Measurements from ENCODE around the gene TTC24.
A peak's percentile ranks its signal among the peaks of the same experiment; 100 is the strongest.
"Not testable (repeated sequence)": the region's sequence is repeated elsewhere in the genome, so short reads cannot be mapped to it uniquely, and the experiment has no call there.

The TTC24 gene

DNA sequence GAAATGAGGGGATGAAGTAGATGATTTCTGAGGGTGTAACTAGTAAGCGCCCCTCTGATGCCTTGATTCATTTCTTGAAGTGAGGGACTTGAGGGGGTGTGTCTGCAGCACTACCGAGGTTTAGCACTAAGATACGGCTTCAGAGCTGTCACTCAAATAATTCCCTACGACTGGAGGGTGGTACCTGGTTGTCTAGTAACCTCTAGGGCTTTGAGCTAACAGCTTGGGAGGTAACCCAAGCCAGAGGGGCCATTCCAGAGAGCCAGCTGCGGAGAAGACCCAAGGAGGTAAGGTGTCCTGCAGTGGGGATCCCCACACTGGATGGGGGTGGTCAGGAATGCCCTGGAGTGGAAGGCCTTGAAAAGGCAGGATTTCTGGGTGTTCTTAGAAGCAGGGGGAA is at the start of gene TTC24:
Gene TTC24, plus strand, starts transcription at position 252 of the 400 bp plus-strand sequence. CDS start 1,642 bp downstream, outside the sequence.
- DNase-seq = no peak

DNA sequence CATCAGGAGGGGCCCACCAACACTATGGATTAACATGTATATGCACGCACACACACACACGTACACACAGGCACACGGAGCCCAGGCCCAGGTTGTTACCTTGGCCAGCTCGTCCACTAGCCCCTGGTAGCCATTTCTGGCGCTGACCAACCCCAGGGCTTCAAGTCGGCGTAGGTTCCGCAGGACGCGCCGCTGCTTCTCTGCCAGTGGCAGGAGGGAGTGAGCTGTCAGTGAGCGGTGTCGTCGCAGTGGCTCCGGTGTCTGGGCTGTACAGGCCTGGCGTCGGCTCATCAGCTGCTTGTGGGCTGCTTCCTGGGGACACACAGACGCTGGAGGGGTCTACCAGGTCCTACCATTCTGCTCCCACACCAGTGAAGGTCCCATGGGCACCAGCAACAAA is 49.5 kb upstream of the TTC24 start:
- DNase-seq = no peak

DNA sequence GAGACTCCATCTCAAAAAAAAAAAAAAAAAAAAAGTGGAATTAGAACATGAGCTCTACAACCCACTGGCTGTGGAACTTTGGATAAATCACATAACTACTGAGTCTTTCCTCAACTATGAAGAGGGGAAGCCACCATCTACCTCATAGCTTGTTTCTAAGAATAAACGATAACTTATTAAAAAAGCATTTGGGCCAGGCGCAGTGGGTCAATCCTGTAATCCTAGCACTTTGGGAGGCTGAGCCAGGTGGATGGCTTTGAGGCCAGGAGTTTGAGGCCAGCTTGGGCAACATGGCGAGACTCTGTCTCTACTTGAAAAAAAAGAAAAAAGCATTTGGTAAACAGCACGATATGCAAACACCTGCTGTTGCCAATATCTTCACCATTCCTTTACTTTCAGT is 47.1 kb upstream of the TTC24 start:
- no peak for DNase-seq

DNA sequence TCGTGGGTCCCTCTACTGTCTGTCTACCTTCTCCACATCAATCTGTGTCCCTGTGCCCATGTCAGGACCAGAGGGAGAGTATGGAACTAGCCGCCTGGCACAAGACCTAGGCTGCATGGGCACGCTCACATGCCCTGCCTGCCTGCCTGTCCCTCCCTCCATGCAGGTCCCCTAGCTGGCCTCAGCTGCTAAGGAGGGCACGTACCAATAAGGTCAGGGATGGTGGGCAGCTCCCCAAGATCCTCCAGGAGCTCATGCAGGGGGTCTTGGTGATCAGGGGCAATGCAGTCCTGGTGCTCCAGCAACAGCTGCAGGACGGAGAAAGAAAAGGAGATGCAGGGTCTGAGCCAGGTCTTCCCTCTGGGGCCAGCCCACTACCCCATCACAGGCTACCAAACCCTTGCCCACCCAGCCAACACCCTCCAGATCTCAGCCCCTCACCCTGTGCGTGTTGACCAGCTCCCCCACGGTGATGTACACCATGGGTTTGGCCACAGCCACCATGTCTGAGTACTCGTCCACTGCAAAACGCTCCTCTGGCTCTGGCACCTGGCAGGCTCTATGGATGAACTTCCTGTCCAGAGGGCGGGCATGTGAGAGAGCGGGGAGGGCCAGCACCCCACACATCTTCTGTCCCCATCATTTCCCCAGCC is 45.8 kb upstream of the TTC24 start:
- no peak for DNase-seq

GRCh38 chr1:156534424-156535060 is 45.0 kb upstream of the TTC24 start:
- no peak for DNase-seq

- no peak for DNase-seq
These were observed 42.5 kb upstream of the TTC24 start for GRCh38 chr1:156537027-156537426.

DNA sequence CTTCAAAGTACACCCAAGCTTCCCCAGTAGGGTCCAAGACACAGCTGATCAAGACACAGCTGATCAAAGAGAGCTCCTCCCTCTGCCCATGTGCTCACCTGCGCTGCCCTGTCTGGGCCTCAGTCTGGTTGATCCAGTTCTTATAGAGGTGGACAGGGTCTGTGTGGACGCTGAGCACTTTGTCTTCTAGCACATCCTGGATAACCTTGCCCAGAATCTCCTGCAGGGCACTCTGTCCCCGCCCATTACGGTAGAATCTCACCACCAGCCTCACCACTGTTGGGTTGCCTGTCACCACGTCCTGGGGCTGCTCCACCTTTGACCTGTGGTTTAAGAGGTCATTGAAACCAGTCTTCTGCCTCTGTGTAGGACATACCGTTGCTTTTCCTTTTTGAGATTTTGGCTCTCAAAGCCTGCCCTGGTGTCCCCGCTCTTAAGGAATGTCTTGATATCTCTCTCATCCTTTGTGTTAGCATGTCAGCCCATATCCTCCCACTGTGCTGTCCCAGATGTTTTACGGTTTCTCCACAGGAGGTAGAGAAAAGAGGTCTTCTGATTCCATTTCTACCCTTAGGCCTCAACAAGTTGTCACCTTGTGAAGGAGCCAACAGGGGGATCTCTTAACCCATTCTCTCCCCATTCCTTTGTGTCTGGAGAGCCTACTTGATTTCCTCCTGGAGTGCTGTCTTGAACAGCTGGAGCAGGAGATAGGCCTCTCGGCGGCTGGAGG is 40.6 kb upstream of the TTC24 start:
- DNase-seq = no peak

DNA sequence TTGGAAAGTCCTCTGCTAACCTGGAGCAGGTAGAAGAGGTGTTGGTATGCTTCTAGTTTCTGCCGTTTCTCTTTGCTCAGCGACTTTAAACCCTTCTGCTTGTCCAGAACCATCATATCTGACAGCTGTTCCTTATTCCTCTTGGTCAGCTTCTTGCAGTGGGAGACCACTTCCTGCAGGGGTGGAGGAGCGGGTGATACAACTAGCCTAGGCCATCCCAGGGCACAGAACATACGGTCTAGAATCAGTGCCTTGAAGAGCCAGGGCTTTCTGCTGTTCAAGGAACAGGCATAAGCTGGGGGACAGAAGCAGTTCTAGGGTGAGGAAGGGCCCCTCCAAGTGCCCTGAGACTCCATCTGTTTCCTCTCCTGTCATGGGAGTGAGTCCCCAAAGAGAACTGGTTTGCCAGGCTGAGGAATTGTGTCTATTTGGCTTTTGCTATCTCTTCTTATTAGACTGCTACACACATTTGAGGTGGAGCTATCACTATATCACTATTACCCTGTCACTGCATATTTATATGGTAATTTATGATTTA is 39.6 kb upstream of the TTC24 start:
- DNase-seq = no peak

DNA sequence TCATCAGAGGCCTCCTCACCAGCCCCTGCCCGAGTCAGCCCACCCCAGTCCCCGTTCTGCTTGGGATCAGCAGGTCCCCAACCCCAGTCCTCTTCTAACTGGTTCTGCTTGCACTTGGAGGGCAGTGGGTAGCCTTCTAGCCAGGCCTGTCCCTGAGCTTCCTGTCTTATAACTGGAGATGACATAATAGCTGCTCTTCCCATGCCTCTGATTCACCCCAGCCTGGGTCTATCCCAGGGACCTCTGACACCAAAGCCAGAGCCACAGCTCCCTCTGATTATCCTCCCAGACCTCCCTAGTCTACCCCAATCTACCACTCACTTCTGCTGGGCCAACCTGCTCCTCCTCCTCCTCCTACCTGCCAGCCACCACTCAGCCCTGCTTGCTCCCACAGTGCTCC is 38.6 kb upstream of the TTC24 start:
- DNase-seq = no peak

DNA sequence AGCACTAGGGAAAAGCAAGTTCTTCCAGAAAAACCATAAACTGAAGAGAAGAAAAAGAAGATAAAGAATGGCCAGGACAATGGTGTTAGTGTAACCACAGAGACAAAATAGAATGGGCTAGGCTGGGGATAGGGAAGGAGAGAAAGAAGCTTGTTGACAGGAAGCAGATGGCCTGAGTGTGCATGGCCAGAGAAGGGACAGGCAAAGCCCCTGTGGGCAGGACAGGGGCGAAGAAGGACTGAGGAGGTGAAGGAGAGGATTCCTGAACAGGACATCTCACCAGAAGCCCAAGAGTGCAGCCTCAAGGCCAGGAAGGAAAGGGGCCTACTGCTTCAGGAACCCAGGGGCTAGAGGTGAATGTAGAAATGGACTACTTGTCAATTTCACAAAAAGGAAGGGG is 36.5 kb upstream of the TTC24 start:
- DNase-seq = no peak

GRCh38 chr1:156544592-156545102 is 34.9 kb upstream of the TTC24 start:
- DNase-seq = no peak

GRCh38 chr1:156546267-156546666 is 33.3 kb upstream of the TTC24 start:
- no peak for DNase-seq

GRCh38 chr1:156547434-156547833 is 32.1 kb upstream of the TTC24 start:
- no peak for DNase-seq

GRCh38 chr1:156547982-156548381 is 31.5 kb upstream of the TTC24 start:
- no peak for DNase-seq

- DNase-seq = no peak
These were observed 30.1 kb upstream of the TTC24 start for GRCh38 chr1:156549390-156549789.

DNA sequence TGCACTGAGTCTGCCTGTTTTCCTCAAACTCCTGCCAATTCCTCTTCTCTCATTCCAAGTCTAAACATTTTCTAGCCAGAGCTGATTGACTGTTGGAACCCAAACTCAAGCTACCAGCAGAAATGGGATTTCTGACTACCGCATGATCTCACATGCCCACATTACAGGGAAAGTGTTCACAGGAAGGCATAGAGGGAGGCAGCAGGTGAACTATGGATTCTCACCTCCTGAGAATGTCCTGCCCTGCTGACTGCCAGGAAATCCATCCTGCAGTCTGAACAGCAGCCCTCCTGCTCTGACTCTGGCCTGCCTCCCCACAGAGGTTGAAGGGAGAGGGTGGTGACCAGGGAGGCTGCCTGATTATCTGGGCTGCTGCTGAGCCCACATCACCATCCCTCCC is 29.7 kb upstream of the TTC24 start:
- DNase-seq = no peak

GRCh38 chr1:156550346-156550745 is 29.2 kb upstream of the TTC24 start:
- no peak for DNase-seq

DNA sequence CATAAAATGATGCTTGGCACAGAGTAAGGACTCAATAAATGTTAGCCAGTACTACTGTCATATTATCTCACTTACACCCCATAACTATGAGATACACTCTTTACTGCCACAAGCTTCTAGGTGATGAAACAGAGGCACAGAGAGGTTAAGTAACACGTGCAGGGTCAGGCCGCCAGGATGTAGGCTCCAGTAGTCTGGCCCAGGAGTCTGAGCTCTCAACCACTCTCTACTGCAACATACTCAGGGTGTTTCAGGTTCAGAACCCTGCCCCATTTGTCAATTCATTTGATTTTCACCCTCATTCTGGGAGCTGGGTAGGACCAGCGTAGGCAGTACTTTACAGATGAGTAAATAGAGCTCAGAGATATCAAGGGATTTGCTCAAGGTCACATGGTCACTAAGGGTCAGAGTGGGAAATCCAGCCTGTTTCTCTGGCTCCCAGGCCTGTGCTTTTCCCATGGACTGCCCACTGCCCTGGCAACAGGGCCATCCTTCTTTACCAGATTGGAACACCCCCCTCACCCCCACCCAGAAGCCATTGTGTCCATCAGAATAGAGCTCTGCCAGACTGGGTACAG is 28.4 kb upstream of the TTC24 start:
- DNase-seq = no peak

DNA sequence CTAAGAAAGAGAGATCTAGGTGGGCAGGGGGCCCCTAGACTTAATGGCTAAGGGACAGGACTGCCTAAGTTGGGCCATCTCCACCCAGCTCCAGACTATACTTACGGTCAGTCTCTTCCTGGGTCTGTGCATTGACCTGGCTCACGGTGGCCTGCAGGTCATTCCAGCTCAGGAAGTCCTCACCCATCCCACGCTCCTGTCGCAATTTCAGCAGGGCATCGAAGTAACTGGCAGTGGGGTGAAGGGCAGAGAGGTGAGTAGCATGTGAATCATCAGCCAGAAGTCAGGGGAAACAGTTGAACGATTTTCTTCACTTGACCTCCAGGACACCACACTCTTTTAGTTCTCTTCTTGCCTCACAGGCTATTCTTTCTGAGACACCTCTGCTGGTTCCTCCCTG is 27.7 kb upstream of the TTC24 start:
- DNase-seq = peak in 1 of 2 experiments; percentile 4

DNA sequence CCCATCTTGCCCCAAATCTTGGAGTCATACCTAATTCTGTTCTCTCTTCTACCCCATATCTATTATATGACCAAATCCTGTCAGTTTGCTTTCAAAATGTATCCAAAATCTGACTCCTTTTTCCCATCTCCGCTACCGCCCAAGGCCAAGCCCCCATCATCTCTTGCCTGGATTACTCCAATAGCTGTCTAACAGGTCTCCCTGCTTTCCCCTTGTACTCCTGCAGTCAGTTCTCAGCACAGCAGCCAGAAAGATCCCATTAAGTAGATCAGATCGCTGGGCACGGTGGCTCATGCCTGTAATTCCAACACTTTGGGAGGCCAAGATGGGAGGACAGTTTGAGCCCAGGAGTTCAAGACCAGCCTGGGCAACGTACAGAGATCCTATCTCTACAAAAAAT is 27.0 kb upstream of the TTC24 start:
- DNase-seq = no peak

- not testable (repeated sequence) for DNase-seq
These were observed 26.6 kb upstream of the TTC24 start for GRCh38 chr1:156552937-156553336.

GRCh38 chr1:156553860-156554485 is 25.6 kb upstream of the TTC24 start:
- no peak for DNase-seq

- DNase-seq = no peak
These were observed 24.6 kb upstream of the TTC24 start for GRCh38 chr1:156554971-156555370.

Measured in SW 1271 (cell line).